Kidney (tissue), 14 donors: ENCODE measurements around the gene BTBD7. TPM values are rescaled to one million over a fixed set of nuclear protein-coding genes. Genes with fewer than 3 reads are reported as not detected.

Source experiments
- DNase-seq, 5 donors: peaks; one replicate each; pipeline ENCODE4 v3.0.0-alpha.2; 2013 to 2020
- FAIRE-seq: peaks from 2 replicates; lab custom pipeline; 2012; peaks lifted over from hg19 to GRCh38; lab: Jason Lieb, UNC
- H3K27ac ChIP-seq, 2 donors: one replicate each; pipeline ENCODE4 v1.7.0; 2013; ENCODE audit warnings: low read depth in 2 of 2, low read length in 2 of 2, inconsistent platforms in 1 of 2
- H3K27me3 ChIP-seq: one replicate; pipeline ENCODE4 v1.7.1; 2013; ENCODE audit warnings: low read length, inconsistent platforms; ENCODE audit not compliant: control insufficient read depth, insufficient read depth
- H3K36me3 ChIP-seq, 3 donors: one replicate each; pipeline versions ENCODE4 v1.7.0 to v1.7.1; 2013; ENCODE audit warnings: low read length in 3 of 3, control low read depth in 1 of 3, inconsistent platforms in 1 of 3; ENCODE audit not compliant: insufficient read depth in 3 of 3, control insufficient read depth in 2 of 3
- H3K4me1 ChIP-seq, 3 donors: one replicate each; pipeline versions ENCODE4 v1.7.0 to v1.7.1; 2013; ENCODE audit warnings: low read length in 3 of 3, inconsistent platforms in 1 of 3, low read depth in 1 of 3; ENCODE audit not compliant: control insufficient read depth in 2 of 3, insufficient read depth in 2 of 3
- H3K4me3 ChIP-seq, 3 donors: one replicate each; pipeline versions ENCODE4 v1.7.0 to v1.8.1; 2013; ENCODE audit warnings: low read length in 3 of 3, control low read depth in 1 of 3, inconsistent platforms in 1 of 3
- H3K9ac ChIP-seq, 3 donors: one replicate each; pipeline versions ENCODE4 v1.7.0 to v1.7.1; 2013; ENCODE audit warnings: low read length in 3 of 3, control low read depth in 1 of 3, inconsistent platforms in 1 of 3
- H3K9me3 ChIP-seq, 3 donors: one replicate each; pipeline versions ENCODE4 v1.7.0 to v1.7.1; 2013; ENCODE audit warnings: low read length in 3 of 3, control low read depth in 1 of 3, inconsistent platforms in 1 of 3; ENCODE audit not compliant: control insufficient read depth in 2 of 3, insufficient read depth in 1 of 3
- CTCF ChIP-seq: IDR thresholded peaks from 3 replicates; pipeline ENCODE4 v1.5.1; 2012; ENCODE audit warnings: mild to moderate bottlenecking, moderate library complexity, borderline replicate concordance; ENCODE audit not compliant: insufficient read depth; ENCODE audit errors: extremely low read depth
- intact Hi-C: fragments of 100-400 bp; cut with DNase I; formaldehyde crosslinking; loops from one replicate; pipeline ENCODE4 v1.11.1; 2022
- polyA plus RNA-seq: library from polyadenylated mRNA; stranded (reverse); fragments of 350-450 nt; fragmentation: Illumina TruSeq; extraction: RNeasy Lipid Tissue Mini Kit (QIAGEN cat#74804); gene quantifications from one replicate; pipeline ENCODE4 v1.2.3, GENCODE V29; 2014; ENCODE audit warnings: low read depth, low replicate concordance; ENCODE audit not compliant: insufficient read depth
- total RNA-seq: library from RNA; stranded (reverse); fragmentation: NEBNext Ultra II Directional; extraction: Animal tissue kit (Norgen Biotek cat#: 25700); gene quantifications from one replicate; pipeline ENCODE4 v1.2.1, GENCODE V29; 2021
- donor health status: control.
- donor health status: control.
- donor health status: control.
- donor health status: control.
- donor health status: control.
- donor health status: DM: yes; HTN: yes; CAD: no.
- donor health status: Normal renal cell carcinoma (clear cell type).

The BTBD7 gene
- total and polyA plus RNA-seq, 2 donors from 2014 or later, result 10.3 to 78.2 TPM

- FAIRE-seq (no peak), DNase-seq (peak in 4 of 5 donors; percentile 37 to 80 (median 59))
- intact Hi-C loops, result no loop called here
- Histone ChIP-seq H3K4me3 (no peak overlapping the region), H3K27me3 (no peaks in the 10 kb centered on the region), H3K4me1 (peaks cover 0 to 19% (median 6%) of the 10 kb centered on the region in 3 donors), H3K9ac (no peak overlapping the region), H3K36me3 (no peaks in the 10 kb centered on the region), H3K27ac (peak overlapping the region; percentile 45 to 71), H3K9me3 (no peaks in the 10 kb centered on the region)
- TF ChIP-seq CTCF, result no peak
These were observed 30.9 kb downstream of the BTBD7 start for GRCh38 chr14:93301821-93302447.

- Histone ChIP-seq H3K9ac (no peak overlapping the region), H3K4me3 (no peak overlapping the region), H3K27me3 (no peaks in the 10 kb centered on the region), H3K36me3 (no peaks in the 10 kb centered on the region), H3K27ac (no peak overlapping the region), H3K4me1 (peaks cover 0 to 8% (median 6%) of the 10 kb centered on the region in 3 donors), H3K9me3 (no peaks in the 10 kb centered on the region)
- no peak for TF ChIP-seq CTCF
- FAIRE-seq (no peak), DNase-seq (no peak)
- intact Hi-C loops, result no loop called here
These were observed 33.0 kb downstream of the BTBD7 start for GRCh38 chr14:93299866-93300265.

DNA sequence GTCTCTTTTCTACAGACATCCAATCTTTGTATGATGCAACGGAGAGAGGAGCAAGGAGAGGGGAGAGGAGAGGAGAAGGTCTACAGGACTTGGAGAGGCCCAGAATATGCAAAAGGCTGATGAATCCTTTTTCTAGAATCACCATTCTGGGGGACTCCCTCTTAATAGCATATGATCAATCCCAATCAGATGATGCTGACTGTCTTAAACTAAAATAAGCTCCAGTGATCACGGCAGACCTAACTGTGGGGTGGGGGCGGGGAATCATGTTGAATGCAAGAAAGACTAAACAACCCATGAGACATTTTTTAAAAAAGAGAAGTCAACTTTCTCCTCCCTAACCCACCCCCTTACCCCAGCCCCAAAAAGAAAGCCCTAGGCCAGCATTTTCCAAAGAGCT is 33.4 kb downstream of the BTBD7 start:
- Histone ChIP-seq H3K27me3 (no peaks in the 10 kb centered on the region), H3K9me3 (no peaks in the 10 kb centered on the region), H3K36me3 (peaks cover 0 to 2% (median 0%) of the 10 kb centered on the region in 3 donors), H3K9ac (no peak overlapping the region), H3K27ac (no peak overlapping the region), H3K4me3 (no peak overlapping the region), H3K4me1 (peaks cover 0 to 8% (median 6%) of the 10 kb centered on the region in 3 donors)
- FAIRE-seq (no peak), DNase-seq (no peak)
- intact Hi-C loops, result no loop called here
- TF ChIP-seq CTCF, result no peak
